K562 (cell line): ENCODE data around the gene SANBR. TPM values are rescaled to one million over a fixed set of nuclear protein-coding genes. Genes with fewer than 3 reads are reported as not detected.

Source experiments
- ARID1B ChIP-seq: fragments of 450-650 bp; IDR thresholded peaks from 2 replicates; pipeline ENCODE4 v1.6.1; 2016; ENCODE audit warnings: antibody characterized with exemption, mild to moderate bottlenecking, inconsistent platforms
- ARNT ChIP-seq, 2 experiments: fragments of 450-650 bp; IDR thresholded peaks; 2 replicates each; pipeline ENCODE4 v1.6.1; 2016; ENCODE audit warnings: mild to moderate bottlenecking in 1 of 2
- ETV6 ChIP-seq, 3 experiments: fragments of 150-350 bp in 1 of 3; sonication (generic) in 1 of 3; formaldehyde crosslinking in 1 of 3; IDR thresholded peaks; 2 replicates each; pipeline versions ENCODE4 v1.6.1 to v1.8.0; 2014 to 2022; ENCODE audit warnings: borderline replicate concordance in 2 of 3, low read depth in 2 of 3, antibody characterized with exemption in 1 of 3, low read length in 1 of 3, mild to moderate bottlenecking in 1 of 3, missing genetic modification reagents in 1 of 3
- GATAD2A ChIP-seq: fragments of 450-650 bp; IDR thresholded peaks from 2 replicates; pipeline ENCODE4 v1.6.1; 2017
- GTF2A2 ChIP-seq: IDR thresholded peaks from 2 replicates; pipeline ENCODE4 v1.6.1; 2016; ENCODE audit warnings: mild to moderate bottlenecking, missing genetic modification characterization, missing compliant biosample characterization
- HNRNPLL ChIP-seq: fragments of 200-400 bp; formaldehyde crosslinking; IDR thresholded peaks from 2 replicates; pipeline ENCODE4 v1.6.1; 2017; ENCODE audit warnings: low read length, low read depth, mild to moderate bottlenecking; ENCODE audit not compliant: poor library complexity, severe bottlenecking
- MAFG ChIP-seq: fragments of 450-650 bp; conservative IDR thresholded peaks from 2 replicates; pipeline ENCODE4 v1.6.1; 2016; ENCODE audit warnings: missing genetic modification characterization, missing compliant biosample characterization
- MEF2D ChIP-seq: conservative IDR thresholded peaks from 2 replicates; pipeline ENCODE4 v1.6.1; 2016; ENCODE audit warnings: low read depth, missing genetic modification characterization, missing compliant biosample characterization
- NCOA1 ChIP-seq: fragments of 450-650 bp; IDR thresholded peaks from 2 replicates; pipeline ENCODE4 v1.6.1; 2016; ENCODE audit warnings: low read depth
- NR2F6 ChIP-seq: fragments of 450-650 bp; formaldehyde crosslinking; IDR thresholded peaks from 2 replicates; pipeline ENCODE4 v1.4.0; 2020; ENCODE audit warnings: mild to moderate bottlenecking
- NR3C1 ChIP-seq: sonication (generic); formaldehyde crosslinking; IDR thresholded peaks from 2 replicates; pipeline ENCODE4 v1.8.1; 2022; ENCODE audit warnings: missing genetic modification reagents
- OTX1 ChIP-seq: fragments of 450-650 bp; formaldehyde crosslinking; IDR thresholded peaks from 2 replicates; pipeline ENCODE4 v1.4.0; 2022; ENCODE audit warnings: mild to moderate bottlenecking
- PHTF2 ChIP-seq: fragments of 250-450 bp; sonication (Bioruptor Pico); IDR thresholded peaks from 2 replicates; pipeline ENCODE4 v1.5.0; 2021; ENCODE audit warnings: mild to moderate bottlenecking
- PRMT5 ChIP-seq: sonication (generic); formaldehyde crosslinking; IDR thresholded peaks from 2 replicates; pipeline ENCODE4 v1.5.0; 2020; ENCODE audit warnings: missing genetic modification reagents
- RFX1 ChIP-seq: fragments of 450-650 bp; IDR thresholded peaks from 2 replicates; pipeline ENCODE4 v1.6.1; 2016; ENCODE audit warnings: mild to moderate bottlenecking, moderate library complexity
- SNRNP70 ChIP-seq: fragments of 200-400 bp; formaldehyde crosslinking; optimal IDR thresholded peaks from 2 replicates; pipeline ENCODE3; 2017; ENCODE audit warnings: low read depth, low read length
- SUPT5H ChIP-seq: fragments of 450-650 bp; IDR thresholded peaks from 2 replicates; pipeline ENCODE4 v1.6.1; 2016
- TEAD4 ChIP-seq, 2 experiments: sonication (generic) in 1 of 2; formaldehyde crosslinking in 1 of 2; IDR thresholded peaks; 2 replicates each; pipeline versions ENCODE4 v1.6.1 to v1.8.0; 2012 to 2022; ENCODE audit warnings: borderline replicate concordance in 1 of 2, inconsistent platforms in 1 of 2, low read length in 1 of 2, mild to moderate bottlenecking in 1 of 2, missing genetic modification reagents in 1 of 2
- THRAP3 ChIP-seq: fragments of 450-650 bp; IDR thresholded peaks from 2 replicates; pipeline ENCODE4 v1.6.1; 2016; ENCODE audit warnings: mild to moderate bottlenecking, inconsistent platforms, borderline replicate concordance
- WHSC1 ChIP-seq: IDR thresholded peaks from one replicate; pipeline ENCODE4 v1.6.1; 2012; ENCODE audit warnings: low read length, control low read depth, inconsistent platforms
- ZC3H8 ChIP-seq: fragments of 450-650 bp; IDR thresholded peaks from 2 replicates; pipeline ENCODE4 v1.6.1; 2017
- ZNF253 ChIP-seq: fragments of 250-450 bp; sonication (Bioruptor Pico); conservative IDR thresholded peaks from 2 replicates; pipeline ENCODE4 v1.6.1; 2021; ENCODE audit warnings: mild to moderate bottlenecking
- ZNF274 ChIP-seq: IDR thresholded peaks from 2 replicates; pipeline ENCODE4 v1.6.1; 2011; ENCODE audit warnings: low read depth, mild to moderate bottlenecking, low read length, moderate library complexity, borderline replicate concordance
- ZNF316 ChIP-seq: fragments of 450-650 bp; IDR thresholded peaks from 2 replicates; pipeline ENCODE4 v1.6.1; 2016
- ZNF408 ChIP-seq: fragments of 250-450 bp; sonication (Bioruptor Pico); IDR thresholded peaks from 2 replicates; pipeline ENCODE4 v1.4.0; 2020; ENCODE audit warnings: low read depth, mild to moderate bottlenecking, moderate library complexity
- ZNF507 ChIP-seq: conservative IDR thresholded peaks from 2 replicates; pipeline ENCODE4 v1.6.1; 2017; ENCODE audit warnings: missing genetic modification characterization, missing compliant biosample characterization
- ZNF551 ChIP-seq: fragments of 250-450 bp; sonication (Bioruptor Pico); IDR thresholded peaks from 2 replicates; pipeline ENCODE4 v1.5.0; 2021; ENCODE audit warnings: mild to moderate bottlenecking, moderate library complexity
- ZNF586 ChIP-seq: fragments of 450-650 bp; formaldehyde crosslinking; conservative IDR thresholded peaks from 2 replicates; pipeline ENCODE4 v1.4.0; 2020; ENCODE audit warnings: mild to moderate bottlenecking, moderate library complexity
- polyA plus RNA-seq, 8 experiments: library from polyadenylated mRNA; depleted of rRNA in 4 of 8; stranded (reverse) in 5 of 8; unstranded in 3 of 8; fragments of >200 nt; fragmentation: Nextera tagmentation in 2 of 8; fragmentation: Illumina TruSeq in 1 of 8; extraction: Ambion mirVana in 2 of 8; extraction: Trizol in 1 of 8; gene quantifications; 2 replicates each; pipeline versions ENCODE4 v1.2.1 to v1.2.3, GENCODE V29; 2011 to 2014; ENCODE audit warnings: inconsistent platforms in 1 of 8, missing spikeins in 1 of 8
- total RNA-seq, 7 experiments: library from RNA; depleted of rRNA in 6 of 7; stranded (reverse); fragments of >200 nt in 6 of 7; fragmentation: Illumina TruSeq in 2 of 7; extraction: Trizol in 2 of 7; gene quantifications; 2 replicates each; pipeline versions ENCODE4 v1.2.1 to v1.2.3, GENCODE V29; 2011 to 2021; ENCODE audit warnings: low replicate concordance in 1 of 7
- TF ChIP-seq, protein P1 (sequence below): fragments of 450-650 bp; IDR thresholded peaks from 2 replicates; pipeline ENCODE4 v1.6.1; 2016; ENCODE audit warnings: antibody characterized with exemption
- TF ChIP-seq, protein P2 (sequence below): fragments of 450-650 bp; IDR thresholded peaks from 2 replicates; pipeline ENCODE4 v1.6.1; 2017; ENCODE audit warnings: antibody characterized with exemption

The SANBR gene
- total and polyA plus RNA-seq, 9 of the 15 experiments (the other 6 are each of a cell fraction or from before 2014, with no cell fraction given): 1.5 to 7.7 (median 6.2) TPM

DNA sequence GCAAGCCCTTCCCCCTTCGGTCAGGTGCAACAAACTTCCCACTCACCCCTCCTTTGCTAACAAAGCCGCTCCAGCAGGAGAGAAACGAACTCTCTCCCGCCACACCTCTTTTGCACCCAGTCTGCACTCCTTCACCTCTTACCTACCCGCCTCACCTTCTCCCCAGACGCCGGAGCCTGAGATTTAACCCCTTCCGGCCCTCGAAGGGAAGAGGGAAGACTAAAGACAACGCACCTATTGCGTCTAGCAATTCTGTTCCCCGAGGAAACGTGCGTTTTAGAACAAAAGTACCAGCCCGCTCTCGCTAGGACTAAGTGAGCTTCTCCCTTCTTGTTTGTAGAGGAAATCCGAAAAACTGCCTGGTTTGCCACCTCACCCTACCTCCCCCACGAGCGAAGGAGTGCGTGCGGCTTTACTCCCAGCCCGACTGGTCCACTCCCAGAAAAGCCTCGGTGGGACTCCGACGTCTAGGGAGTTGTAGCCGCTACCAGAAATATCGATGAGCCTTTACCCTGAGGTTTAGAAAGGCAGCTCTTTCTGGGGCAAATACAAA lies 48.6 kb upstream of the SANBR start (continued):
- no peak for TF ChIP-seq ETV6 (IDR thresholded peaks at IDR 0.05; ENCODE audit: borderline replicate concordance in 1 of 2, low read depth in 2 of 2, low read length in 1 of 2)
- no peak for TF ChIP-seq ETV6 (CRISPR knock-in tag; IDR thresholded peaks at IDR 0.05; ENCODE audit: borderline replicate concordance)
- TF ChIP-seq ARNT (IDR thresholded peaks at IDR 0.05): peak in 1 of 2 experiments; percentile 64; a peak in 3 of 4 replicates
- no peak for TF ChIP-seq ZNF408 (CRISPR knock-in tag)
- TF ChIP-seq GATAD2A: peak; percentile 94
- peak; percentile 70; the same call in 1 of the 2 replicates for TF ChIP-seq OTX1 (CRISPR knock-in tag)
- peak; percentile 39; the same call in 1 of the 2 replicates for TF ChIP-seq THRAP3
- no peak for TF ChIP-seq ZNF586 (CRISPR knock-in tag)
- TF ChIP-seq RFX1: no peak
- TF ChIP-seq ZNF507 (tag): no peak
- TF ChIP-seq SUPT5H: peak; percentile 73
- no peak for TF ChIP-seq PHTF2 (CRISPR knock-in tag)
- TF ChIP-seq ZNF316: 0 out of 2 replicates have a peak, but pooled peaks have one; percentile 10
- no peak for TF ChIP-seq ZC3H8
- no peak; the same call in 1 of the 2 replicates for TF ChIP-seq ARID1B
- TF ChIP-seq WHSC1: no peak
- TF ChIP-seq NCOA1: peak; percentile 98
- TF ChIP-seq MAFG (tag): 0 out of 2 replicates have a peak, but pooled peaks have one; percentile 18
- TF ChIP-seq, protein P1, sequence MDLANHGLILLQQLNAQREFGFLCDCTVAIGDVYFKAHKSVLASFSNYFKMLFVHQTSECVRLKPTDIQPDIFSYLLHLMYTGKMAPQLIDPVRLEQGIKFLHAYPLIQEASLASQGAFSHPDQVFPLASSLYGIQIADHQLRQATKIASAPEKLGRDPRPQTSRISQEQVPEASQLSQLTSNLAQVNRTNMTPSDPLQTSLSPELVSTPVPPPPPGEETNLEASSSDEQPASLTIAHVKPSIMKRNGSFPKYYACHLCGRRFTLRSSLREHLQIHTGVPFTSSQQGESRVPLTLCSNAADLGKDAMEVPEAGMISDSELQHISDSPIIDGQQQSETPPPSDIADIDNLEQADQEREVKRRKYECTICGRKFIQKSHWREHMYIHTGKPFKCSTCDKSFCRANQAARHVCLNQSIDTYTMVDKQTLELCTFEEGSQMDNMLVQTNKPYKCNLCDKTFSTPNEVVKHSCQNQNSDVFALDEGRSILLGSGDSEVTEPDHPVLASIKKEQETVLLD: peak; percentile 62
- TF ChIP-seq ZNF253 (CRISPR knock-in tag): no peak
- no peak for TF ChIP-seq PRMT5 (CRISPR knock-in tag)
- peak; percentile 55 for TF ChIP-seq TEAD4 (IDR thresholded peaks at IDR 0.05; ENCODE audit: low read length)
- no peak for TF ChIP-seq TEAD4 (CRISPR knock-in tag; IDR thresholded peaks at IDR 0.05; ENCODE audit: borderline replicate concordance)
- TF ChIP-seq NR3C1: no peak
- TF ChIP-seq SNRNP70: no peak
- no peak for TF ChIP-seq ZNF551
- peak; percentile 48 for TF ChIP-seq HNRNPLL
- TF ChIP-seq, protein P2, sequence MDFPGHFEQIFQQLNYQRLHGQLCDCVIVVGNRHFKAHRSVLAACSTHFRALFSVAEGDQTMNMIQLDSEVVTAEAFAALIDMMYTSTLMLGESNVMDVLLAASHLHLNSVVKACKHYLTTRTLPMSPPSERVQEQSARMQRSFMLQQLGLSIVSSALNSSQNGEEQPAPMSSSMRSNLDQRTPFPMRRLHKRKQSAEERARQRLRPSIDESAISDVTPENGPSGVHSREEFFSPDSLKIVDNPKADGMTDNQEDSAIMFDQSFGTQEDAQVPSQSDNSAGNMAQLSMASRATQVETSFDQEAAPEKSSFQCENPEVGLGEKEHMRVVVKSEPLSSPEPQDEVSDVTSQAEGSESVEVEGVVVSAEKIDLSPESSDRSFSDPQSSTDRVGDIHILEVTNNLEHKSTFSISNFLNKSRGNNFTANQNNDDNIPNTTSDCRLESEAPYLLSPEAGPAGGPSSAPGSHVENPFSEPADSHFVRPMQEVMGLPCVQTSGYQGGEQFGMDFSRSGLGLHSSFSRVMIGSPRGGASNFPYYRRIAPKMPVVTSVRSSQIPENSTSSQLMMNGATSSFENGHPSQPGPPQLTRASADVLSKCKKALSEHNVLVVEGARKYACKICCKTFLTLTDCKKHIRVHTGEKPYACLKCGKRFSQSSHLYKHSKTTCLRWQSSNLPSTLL: no peak
- TF ChIP-seq MEF2D (tag): peak; percentile 71
- no peak for TF ChIP-seq NR2F6
- no peak for TF ChIP-seq ZNF274
- peak; percentile 58; the same call in 1 of the 2 replicates for TF ChIP-seq GTF2A2 (tag)
